GM23338 (cell line): ENCODE results near the gene UNC93A. TPM values are rescaled to one million over a fixed set of nuclear protein-coding genes. Genes with fewer than 3 reads are reported as not detected.

ENCODE experiments used
- EZH2 ChIP-seq: fragments of 200-600 bp; sonication (generic); IDR thresholded peaks from one replicate; pipeline ENCODE4 v1.8.0; 2017; ENCODE audit warnings: antibody characterized with exemption, mild to moderate bottlenecking, low read depth; ENCODE audit not compliant: unreplicated experiment
- EZH2phosphoT487 ChIP-seq: fragments of 200-600 bp; sonication (generic); IDR thresholded peaks from one replicate; pipeline ENCODE4 v1.8.1; 2018; ENCODE audit warnings: antibody characterized with exemption; ENCODE audit not compliant: unreplicated experiment
- JUNB ChIP-seq: IDR thresholded peaks from one replicate; pipeline ENCODE4 v1.6.1; 2016; ENCODE audit warnings: antibody characterized with exemption; ENCODE audit not compliant: unreplicated experiment
- NANOG ChIP-seq: IDR thresholded peaks from 2 replicates; pipeline ENCODE4 v1.6.1; 2016; ENCODE audit warnings: antibody characterized with exemption, borderline replicate concordance
- REST ChIP-seq: IDR thresholded peaks from one replicate; pipeline ENCODE4 v1.6.1; 2018; ENCODE audit warnings: antibody characterized with exemption; ENCODE audit not compliant: unreplicated experiment
- ZNF114 ChIP-seq: fragments of 250-450 bp; sonication (Bioruptor Pico); IDR thresholded peaks from 2 replicates; pipeline ENCODE4 v1.5.0; 2020; ENCODE audit warnings: mild to moderate bottlenecking, moderate library complexity
- ZNF331 ChIP-seq: fragments of 250-450 bp; sonication (Bioruptor Pico); IDR thresholded peaks from 2 replicates; pipeline ENCODE4 v1.5.0; 2020; ENCODE audit warnings: low read depth, mild to moderate bottlenecking, moderate library complexity
- ZNF462 ChIP-seq: fragments of 250-450 bp; sonication (Bioruptor Pico); IDR thresholded peaks from 2 replicates; pipeline ENCODE4 v1.5.0; 2020; ENCODE audit warnings: mild to moderate bottlenecking, moderate library complexity
- polyA plus RNA-seq: library from polyadenylated mRNA; unstranded; fragments of >200 nt; fragmentation: Nextera tagmentation; extraction: Ambion mirVana; gene quantifications from 2 replicates; pipeline ENCODE4 v1.2.1, GENCODE V29; 2016
- total RNA-seq: library from RNA; depleted of rRNA; stranded (reverse); fragments of >200 nt; shearing (Covaris generic); gene quantifications from 2 replicates; pipeline ENCODE4 v1.2.3, GENCODE V29; 2014

UNC93A gene
- total and polyA plus RNA-seq, 2 experiments from 2014 or later, result 0.18 to 0.28 TPM

GRCh38 chr6:167330750-167331149 is 39.6 kb downstream of the UNC93A start (continued):
- TF ChIP-seq ZNF462 (no peak), EZH2phosphoT487 (no peak), JUNB (no peak), ZNF331 (CRISPR knock-in tag) (no peak), EZH2 (no peak), NANOG (no peak), REST (no peak), ZNF114 (CRISPR knock-in tag) (no peak)
